ENCODE results near the gene SEMG1. TPM values are rescaled to one million over a fixed set of nuclear protein-coding genes. Genes with fewer than 3 reads are reported as not detected.

Gene SEMG1, protein sequence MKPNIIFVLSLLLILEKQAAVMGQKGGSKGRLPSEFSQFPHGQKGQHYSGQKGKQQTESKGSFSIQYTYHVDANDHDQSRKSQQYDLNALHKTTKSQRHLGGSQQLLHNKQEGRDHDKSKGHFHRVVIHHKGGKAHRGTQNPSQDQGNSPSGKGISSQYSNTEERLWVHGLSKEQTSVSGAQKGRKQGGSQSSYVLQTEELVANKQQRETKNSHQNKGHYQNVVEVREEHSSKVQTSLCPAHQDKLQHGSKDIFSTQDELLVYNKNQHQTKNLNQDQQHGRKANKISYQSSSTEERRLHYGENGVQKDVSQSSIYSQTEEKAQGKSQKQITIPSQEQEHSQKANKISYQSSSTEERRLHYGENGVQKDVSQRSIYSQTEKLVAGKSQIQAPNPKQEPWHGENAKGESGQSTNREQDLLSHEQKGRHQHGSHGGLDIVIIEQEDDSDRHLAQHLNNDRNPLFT
- not detected for total RNA-seq
- long read RNA-seq, donor 1 = 0 reads
- long read RNA-seq, donor 2 = 0 reads

DNA sequence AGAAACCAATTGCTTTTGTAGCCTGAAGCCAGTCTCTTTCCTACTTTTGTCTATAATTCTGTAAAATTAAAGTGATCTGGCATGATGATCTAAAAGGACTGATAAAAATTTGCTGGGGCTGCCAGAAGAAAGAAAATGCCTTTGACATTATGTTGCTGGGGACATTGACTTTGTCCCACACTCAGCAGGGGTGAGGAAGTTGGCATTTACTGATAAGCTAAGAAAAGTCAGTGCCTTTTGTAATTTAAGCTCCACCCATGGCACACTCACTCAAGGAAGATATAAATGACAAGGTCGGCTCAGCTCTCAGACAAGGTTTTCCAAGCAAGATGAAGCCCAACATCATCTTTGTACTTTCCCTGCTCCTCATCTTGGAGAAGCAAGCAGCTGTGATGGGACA lies at the start of gene SEMG1:
Gene SEMG1 (plus strand): TSS at position 309 of the 400 bp plus-strand sequence. CDS start 21 bp downstream, at position 330.
- intact Hi-C loops (cut with DNase I) = no loop called here
- no peak for DNase-seq (ENCODE audit: low spot score)

DNA sequence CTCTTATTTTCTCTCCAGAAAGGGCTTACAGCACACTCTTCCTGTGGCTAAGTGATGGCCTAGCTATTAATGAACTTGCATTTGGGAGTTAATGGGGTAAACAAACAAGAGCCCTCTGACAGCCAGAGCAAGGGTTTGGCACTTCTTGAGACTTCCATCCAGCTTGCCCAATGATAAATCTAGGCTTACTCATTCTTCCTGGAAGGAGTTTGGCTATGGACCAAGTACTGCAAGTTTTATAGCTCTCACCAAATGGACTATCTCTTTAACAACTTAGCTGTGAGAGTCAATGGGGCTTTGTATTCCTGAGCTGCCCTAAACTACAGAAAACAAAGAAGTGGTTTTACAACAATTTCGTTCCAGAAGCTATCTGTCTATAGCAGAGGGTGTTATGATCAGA lies 48.9 kb upstream of the SEMG1 start:
- intact Hi-C loops (cut with DNase I) = loop anchor here in 1 of 2 donors (10.0 kb wide), 1 partner anchor 1293 kb away; no protein-coding TSS in a partner anchor
- no peak for DNase-seq (ENCODE audit: low spot score)

DNA sequence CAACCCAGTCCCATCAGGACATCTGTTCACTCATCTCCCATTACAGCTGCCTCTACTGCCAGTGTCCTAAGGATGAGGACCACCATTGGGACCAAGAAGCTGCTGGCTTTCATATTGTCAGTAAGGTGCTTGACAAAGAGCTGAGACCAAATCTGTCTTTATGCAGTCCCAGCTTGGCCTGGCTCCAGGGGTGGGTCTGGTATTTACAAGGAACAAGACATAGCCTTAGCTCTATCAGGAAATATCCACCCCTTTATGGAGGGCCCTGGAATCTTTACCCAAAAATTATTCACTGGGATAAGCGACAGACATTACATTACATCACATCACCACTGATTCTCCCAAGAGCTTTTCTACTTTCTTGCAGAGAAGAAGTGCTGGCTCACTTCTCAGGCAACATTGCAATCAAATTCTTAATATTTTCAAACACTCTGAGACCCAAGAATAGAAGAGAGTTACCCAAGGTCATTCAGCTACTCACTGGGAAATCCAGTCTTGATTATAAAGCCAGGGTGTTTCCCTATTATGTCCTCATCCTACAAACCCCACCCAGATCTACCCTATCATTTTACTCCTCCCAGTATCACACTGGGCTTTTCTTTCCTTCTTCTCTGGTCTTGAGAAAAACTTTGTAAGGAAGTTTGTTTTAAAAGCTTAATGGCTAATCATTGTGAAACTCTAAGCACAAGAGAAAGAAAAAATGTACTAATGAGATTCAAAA lies 43.6 kb upstream of the SEMG1 start:
- DNase-seq (ENCODE audit: low spot score) = no peak
- intact Hi-C loops (cut with DNase I) = no loop called here

DNA sequence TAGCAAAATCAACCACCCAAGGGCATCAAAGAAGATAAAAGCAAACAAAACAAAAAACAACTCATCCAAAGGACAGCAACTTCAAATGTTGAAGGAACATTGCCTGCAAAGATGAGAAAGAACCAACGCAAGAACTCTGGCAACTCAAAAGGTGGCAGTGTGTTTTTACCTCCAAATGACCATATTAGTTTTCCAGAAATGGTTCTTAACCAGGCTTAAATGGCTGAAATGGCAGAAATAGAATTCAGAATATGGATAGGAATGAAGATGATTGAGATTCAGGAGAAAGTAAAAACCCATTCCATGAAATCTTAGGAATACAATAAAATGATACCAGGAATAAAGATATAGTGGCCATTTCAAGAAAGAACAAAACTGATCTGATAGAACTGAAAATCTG lies 41.9 kb upstream of the SEMG1 start:
- no peak for DNase-seq (ENCODE audit: low spot score)
- intact Hi-C loops (cut with DNase I) = no loop called here

DNA sequence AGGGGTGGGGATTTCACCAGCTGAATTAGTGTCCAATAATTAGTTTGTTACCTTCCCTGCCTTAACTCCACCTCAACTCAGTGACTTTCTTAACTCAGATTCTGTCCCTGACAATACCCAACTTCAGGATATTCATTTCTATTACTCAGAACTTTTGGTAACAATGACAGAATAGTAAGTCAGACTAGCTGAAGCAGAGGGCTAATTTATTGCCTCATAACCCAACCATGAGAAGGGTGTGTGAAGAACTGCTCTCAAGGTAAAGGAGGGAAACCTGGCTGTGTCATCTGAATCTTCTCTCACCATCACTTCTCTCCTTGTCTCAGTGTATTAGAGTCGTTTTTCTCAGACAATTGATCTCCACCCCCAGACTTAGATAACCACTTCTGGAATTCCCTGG lies 33.3 kb upstream of the SEMG1 start:
- no peak for DNase-seq (ENCODE audit: low spot score)
- intact Hi-C loops (cut with DNase I) = loop anchor here in 1 of 2 donors (10.0 kb wide), 1 partner anchor 919 kb away; no protein-coding TSS in a partner anchor

DNA sequence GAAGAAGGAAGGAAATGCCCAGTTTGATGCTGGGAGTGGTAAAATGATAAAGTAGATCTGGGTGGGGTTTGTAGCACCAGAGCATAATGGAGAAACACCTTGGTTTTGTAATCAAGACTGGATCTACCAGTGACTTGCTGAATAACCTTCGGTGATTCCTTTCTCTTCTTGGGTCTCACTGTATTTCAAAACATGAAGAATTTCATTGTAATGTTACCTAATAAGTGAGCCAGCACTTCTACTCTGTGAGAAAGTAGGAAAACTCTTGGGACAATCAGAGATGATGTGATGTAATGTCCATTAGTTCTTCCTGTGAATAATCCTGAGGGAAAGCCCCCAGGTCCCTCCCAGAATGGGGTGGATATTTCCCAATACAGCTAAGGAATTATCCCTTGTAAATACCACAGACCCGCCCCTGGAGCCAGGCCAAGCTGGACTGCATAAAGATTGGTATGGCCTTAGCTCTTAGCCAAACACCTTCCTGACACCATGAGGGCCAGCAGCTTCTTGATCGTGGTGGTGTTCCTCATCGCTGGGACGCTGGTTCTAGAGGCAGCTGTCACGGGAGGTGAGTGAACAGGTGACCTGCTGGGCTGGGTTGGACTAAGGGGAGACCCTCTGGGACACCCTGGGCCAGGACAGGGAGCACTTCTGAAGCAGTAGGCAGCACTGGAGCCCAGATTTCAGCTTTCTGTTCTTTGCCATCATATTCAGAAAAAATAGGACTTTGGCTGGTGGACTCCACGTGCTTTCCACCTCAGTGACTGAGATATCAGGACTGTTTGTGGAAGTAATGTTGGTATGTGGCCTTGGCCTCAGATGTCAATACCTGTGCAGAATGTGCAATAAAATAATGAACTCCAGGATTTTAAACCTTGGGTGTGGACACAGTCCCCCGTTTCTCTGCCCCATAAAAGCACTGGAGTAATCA lies 32.1 kb upstream of the SEMG1 start, which contains the start of gene PI3:
Gene PI3 (plus strand): TSS at position 469 of the 931 bp plus-strand sequence. CDS start 21 bp downstream, at position 490.
- intact Hi-C loops (cut with DNase I) = loop anchor here in 1 of 2 donors (10.0 kb wide), 1 partner anchor 920 kb away; no protein-coding TSS in a partner anchor
- DNase-seq (ENCODE audit: low spot score) = no peak

DNA sequence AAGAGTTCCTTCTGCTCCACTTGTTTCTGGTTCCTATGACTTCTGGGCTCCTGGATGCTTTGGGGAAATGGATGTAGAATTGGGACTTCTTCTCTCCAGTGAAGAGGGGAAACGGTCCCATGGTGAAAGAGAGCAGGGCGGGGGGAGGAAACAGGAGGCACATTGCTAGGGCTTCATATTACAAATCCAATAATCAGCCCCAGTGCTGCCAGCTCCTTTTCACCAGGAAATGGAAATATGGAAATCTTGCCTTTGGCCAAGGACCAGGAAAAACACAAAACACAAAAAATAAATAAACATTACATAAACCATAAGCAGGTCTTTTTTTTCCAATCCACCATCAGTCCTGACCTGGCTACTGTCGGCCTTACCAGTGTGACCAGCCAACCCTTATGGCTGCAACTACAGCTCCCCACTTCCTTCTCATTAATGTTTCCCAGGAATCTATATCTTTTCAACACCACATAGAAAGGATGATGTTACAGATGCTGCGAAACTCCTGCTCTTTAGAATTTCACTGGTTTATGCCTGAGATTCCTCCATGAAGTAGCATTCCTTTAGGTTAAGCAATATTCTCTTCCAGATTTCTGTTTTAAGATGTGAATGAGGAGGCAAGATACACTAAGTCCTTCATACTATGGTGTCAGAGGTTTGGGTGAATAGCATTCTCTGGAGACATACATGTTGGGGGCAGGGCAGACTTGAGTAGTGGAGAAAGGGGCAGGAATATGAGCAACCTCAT lies 30.1 kb upstream of the SEMG1 start:
- intact Hi-C loops (cut with DNase I) = loop anchor here in 1 of 2 donors (10.0 kb wide), 1 partner anchor 922 kb away; no protein-coding TSS in a partner anchor
- no peak for DNase-seq (ENCODE audit: low spot score)

DNA sequence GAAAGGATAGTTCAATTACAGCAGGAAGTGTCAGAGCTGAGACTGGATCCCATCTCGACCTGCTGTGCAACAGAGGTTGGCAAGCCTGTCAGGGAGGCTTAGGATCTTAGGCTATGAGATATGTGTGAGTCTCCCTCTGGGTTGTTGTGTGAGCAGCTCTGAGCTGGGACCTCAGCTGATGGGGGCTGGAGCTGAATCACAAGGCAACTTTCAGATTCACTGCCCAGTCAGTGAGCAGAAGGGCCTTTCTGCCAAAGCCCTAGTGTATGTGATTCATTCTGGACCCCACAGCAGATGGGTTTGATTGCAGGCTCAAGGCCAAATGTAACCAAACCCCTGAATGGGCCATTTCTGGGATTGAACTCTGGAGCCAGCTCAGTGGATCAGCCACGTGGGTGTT lies 27.7 kb upstream of the SEMG1 start:
- no peak for DNase-seq (ENCODE audit: low spot score)
- intact Hi-C loops (cut with DNase I) = loop anchor here in 1 of 2 donors (10.0 kb wide), 1 partner anchor 924 kb away; no protein-coding TSS in a partner anchor

DNA sequence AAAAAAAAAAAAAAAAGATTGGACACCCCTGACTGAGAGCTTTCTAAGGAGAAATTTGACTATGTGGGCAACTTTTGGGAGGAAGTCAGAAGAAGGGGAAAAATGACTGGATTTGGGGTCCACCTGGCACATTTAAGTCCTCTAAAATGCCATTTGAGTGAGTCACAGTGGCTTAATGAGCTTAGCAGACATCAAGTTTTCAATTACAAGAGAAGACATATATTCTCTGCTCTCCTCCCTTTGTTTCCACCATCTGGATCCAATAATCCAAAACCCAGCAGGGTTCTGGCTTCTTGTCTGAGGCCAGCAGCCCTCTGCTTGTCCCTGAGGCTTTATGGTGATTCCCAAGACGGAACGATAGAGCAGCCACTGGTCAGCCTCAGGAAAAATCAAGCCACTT lies 25.2 kb upstream of the SEMG1 start:
- DNase-seq (ENCODE audit: low spot score) = no peak
- intact Hi-C loops (cut with DNase I) = no loop called here

DNA sequence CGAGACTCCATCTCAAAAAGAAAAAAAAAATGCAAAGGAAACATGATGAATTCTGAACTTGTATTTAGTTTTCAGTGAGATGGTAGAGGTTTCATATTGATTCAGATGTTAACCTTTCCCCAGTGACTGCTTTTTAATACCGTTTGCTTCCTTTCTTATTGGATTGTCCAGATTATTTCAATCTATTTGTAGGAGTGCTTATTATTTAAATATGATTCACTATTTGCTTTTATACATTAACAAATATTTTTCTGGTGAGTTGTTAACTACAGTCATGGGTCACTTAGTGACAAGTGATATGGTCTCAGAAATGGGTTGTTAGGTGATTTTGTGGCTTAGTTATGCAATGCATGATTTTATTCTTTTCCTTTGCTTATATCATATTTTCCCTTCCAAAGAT lies 23.7 kb upstream of the SEMG1 start:
- no peak for DNase-seq (ENCODE audit: low spot score)
- intact Hi-C loops (cut with DNase I) = no loop called here

DNA sequence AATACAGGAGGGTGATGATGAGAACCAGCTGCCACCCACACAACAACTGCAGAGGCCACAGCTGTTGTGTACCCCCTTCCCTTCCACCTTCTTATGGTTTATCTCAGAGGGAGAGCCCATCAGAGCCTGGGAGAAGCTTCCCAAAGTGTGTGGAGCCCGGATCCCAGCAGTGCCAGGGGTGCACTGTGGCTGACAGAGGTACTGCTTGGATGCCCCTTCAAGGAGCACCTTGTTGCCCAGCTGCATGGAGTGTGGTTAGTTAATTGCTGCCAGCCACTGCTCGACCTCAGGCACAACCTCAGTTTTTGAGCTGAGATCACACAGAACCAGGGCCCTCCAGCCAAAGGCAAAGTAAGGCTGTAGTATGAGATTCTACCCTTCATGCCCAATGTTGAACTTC lies 19.1 kb upstream of the SEMG1 start:
- intact Hi-C loops (cut with DNase I) = no loop called here
- DNase-seq (ENCODE audit: low spot score) = no peak

DNA sequence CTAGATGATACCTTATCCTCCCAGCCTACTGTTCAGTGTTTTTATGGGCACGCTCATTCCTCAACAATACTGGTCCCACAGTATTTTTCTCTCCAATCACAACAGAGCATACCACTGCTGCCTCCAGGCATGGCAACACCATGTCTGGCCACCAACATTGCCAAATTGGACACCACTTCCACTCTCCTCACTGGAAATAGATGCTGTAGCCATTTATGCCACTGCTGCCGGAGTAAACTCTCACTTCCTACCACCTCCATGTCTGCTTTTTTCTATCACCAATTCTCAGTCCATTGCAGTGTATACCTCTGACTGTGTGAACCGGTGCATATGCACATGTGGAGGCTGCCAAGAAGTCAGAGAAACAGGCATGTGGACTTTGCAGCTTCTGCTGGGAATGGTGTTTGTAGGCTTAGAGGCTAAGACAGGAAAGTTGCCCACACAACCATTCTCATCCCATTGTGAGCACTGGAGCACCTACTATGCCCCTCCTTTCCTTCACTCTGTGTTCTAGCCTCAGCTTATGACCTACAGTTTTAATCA lies 17.7 kb upstream of the SEMG1 start:
- DNase-seq (ENCODE audit: low spot score) = no peak
- intact Hi-C loops (cut with DNase I) = no loop called here

DNA sequence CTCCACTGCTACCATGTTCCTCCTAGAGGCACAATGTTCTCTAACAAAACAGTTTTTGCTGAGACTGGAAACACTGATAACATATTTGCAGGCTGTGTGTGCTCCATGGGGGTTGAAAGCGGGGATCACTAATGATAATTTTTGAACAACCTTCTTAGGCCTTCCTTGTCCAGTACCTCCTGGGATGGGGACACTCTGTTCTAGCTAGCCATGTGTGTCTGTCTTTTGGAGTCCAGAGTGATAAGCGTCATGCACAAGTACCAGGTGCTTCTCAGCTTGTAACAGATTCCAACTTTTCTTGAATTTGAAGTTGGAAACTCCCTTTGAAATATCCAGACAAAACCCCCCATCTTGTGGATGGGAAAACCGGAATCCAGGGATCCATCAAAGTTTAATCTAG lies 17.0 kb upstream of the SEMG1 start:
- no peak for DNase-seq (ENCODE audit: low spot score)
- intact Hi-C loops (cut with DNase I) = no loop called here

DNA sequence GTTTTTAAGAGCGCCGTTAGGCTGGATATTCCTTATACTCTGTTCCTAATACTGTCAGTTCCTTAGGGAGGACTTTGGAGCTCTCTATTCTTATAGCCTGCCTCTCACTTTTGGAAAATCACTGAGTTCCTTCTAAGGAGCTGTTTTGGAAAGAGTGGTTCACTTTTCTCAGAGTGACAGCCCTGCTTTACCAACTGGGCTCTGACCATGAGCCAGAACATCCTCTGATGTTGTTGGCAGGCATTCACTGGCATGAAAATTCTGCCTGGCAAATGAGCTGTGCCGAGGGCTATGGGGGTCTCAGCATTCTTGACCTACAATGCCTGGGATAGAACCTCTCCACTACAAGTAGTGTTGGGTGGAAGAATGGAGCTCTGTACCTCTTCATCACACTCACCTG lies 14.9 kb upstream of the SEMG1 start:
- intact Hi-C loops (cut with DNase I) = no loop called here
- DNase-seq (ENCODE audit: low spot score) = no peak

DNA sequence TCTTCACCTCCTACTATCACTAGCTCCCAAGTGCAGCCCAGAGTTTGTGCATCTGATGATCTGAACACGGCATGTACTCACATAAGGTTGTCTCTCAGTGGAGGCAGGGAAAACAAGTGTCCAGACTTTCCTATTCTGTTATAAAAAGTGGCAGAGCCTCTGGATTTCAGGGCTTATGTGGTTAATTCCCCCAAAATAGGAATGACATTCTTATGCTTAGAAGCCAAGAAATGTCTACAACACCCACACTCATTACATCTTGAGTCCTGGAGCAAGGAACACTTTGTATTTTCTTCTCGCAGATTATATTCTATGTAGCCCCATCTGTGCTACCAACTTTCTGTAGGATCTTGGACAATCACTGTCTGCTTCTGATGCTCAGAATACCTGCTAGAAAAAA lies 13.5 kb upstream of the SEMG1 start:
- intact Hi-C loops (cut with DNase I) = no loop called here
- no peak for DNase-seq (ENCODE audit: low spot score)

DNA sequence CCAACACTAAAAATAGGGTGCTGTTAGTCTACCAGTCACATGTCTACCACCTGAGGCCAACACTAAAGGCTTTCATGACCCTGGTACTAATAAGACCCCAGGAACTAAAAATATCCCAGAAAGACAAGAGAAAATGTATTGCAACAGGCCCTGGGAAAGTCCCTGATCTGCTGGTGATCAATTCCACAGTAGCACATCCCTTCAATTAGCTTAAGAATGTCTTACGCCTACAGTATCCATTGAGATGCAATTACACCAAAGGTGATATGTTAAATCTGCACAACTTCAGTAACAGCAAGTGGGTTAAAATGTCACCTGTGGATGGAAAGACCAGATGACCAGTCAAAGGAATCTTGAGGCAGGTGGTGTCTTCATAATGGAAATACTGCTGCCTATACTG lies 3.1 kb downstream of the SEMG1 start:
- intact Hi-C loops (cut with DNase I) = no loop called here
- DNase-seq (ENCODE audit: low spot score) = no peak

DNA sequence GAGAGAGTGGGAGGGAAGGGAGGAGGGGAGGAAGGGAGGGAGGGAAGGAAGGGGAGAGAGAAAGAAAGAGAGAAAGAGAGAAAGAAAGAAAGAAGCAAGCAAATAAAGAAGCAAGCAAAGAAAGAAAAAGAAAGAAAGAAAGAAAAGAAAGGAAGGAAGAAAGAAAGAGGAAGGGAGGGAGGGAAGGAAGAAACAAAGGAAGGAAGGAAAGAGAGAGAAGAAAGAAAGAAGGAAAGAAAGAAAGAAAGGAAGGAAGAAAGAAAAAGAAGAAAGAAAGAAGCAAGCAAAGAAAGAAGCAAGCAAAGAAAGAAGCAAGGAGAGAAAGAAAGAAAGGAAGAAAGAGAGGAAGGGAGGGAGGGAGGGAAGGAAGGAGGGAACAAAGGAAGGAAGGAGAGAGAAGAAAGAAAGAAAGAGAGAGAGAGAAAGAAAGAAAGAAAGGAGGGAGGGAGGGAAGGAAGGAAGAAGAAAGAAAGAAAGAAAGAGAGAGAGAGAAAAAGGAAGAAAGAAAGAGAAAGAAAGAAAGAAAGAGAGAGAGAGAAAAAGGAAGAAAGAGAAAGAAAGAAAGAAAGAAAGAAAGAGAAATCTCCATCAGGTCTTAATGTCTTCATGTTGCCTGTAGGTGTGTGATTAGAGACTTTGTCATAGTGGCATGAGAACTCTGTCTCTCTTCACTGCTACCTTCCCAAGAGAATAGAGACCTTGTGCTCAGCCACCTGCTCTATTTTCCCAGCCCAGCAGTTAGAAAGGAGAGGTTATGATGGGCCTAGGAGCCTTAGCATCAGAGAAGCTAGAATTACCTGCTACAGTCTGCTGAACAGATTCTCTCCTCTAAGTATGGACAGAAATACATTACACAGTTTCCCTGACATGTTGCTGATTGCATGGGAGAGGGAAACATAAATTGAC lies 5.0 kb downstream of the SEMG1 start:
- DNase-seq (ENCODE audit: low spot score) = no peak
- intact Hi-C loops (cut with DNase I) = no loop called here

Data from posterior vena cava (tissue), 2 donors.